HUDEP-2 (cell line): ENCODE measurements around the gene RELCH.

ENCODE experiments used
- DNase-seq, 76 experiments: peaks; one replicate each; lab custom pipeline; 2025; ENCODE audit not compliant: unreplicated experiment in 76 of 76; lab: John Stamatoyannopoulos, UW

The RELCH gene

GRCh38 chr18:62335494-62335893 lies 148.4 kb downstream of the RELCH start:
- no peak for DNase-seq

DNA sequence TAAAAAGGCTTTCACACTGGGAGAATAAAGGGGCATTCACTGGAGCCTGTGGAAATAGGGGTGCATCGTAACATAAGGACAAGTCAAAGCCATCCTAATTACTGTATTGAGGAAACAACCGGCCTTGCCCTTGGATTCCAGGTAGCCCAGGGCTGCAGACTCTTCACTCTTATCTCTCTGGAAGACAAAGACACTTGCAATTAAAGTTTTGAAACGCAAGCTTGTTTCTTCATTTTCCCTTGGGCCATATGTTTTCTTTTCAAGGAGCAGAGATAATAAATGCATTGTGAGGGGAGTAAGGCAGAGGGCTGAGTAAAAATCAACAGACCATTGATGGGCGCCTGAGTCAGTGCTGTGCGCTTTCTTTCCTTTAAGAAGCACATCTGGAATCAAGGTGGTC lies 149.6 kb downstream of the RELCH start:
- DNase-seq = no peak

- DNase-seq = no peak
Observed at GRCh38 chr18:62337336-62337735, 150.3 kb downstream of the RELCH start.

DNA sequence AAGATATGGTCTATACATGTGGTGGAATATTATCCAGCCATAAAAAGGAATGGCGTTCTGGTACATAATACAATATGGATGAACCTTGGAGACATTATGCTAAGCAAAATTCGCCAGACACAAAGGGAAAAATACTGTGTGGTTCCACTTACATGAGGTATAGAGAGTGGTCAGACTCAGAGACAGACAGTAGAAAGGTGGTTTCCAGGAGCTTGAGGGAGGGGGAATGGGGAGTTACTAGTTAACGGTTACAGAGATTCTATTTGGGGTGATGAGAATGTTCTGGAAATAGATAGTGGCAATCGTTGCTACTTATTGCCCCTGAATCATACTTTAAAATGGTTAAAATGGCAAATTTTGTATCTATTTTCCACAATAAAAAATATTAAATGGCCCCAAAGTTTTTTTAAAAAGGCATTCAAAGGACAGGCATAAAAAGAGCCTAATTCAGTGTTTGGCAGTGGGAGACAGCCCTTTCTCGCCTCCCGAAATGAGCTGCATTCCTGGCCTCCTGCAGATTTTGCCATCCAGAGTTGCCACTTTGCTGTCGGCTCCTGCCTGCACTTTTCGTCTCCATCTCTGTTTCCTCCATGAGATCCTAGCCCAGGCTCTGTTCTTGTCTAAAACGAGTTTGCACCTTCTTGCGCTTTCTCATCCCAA lies 151.5 kb downstream of the RELCH start:
- DNase-seq = no peak

DNA sequence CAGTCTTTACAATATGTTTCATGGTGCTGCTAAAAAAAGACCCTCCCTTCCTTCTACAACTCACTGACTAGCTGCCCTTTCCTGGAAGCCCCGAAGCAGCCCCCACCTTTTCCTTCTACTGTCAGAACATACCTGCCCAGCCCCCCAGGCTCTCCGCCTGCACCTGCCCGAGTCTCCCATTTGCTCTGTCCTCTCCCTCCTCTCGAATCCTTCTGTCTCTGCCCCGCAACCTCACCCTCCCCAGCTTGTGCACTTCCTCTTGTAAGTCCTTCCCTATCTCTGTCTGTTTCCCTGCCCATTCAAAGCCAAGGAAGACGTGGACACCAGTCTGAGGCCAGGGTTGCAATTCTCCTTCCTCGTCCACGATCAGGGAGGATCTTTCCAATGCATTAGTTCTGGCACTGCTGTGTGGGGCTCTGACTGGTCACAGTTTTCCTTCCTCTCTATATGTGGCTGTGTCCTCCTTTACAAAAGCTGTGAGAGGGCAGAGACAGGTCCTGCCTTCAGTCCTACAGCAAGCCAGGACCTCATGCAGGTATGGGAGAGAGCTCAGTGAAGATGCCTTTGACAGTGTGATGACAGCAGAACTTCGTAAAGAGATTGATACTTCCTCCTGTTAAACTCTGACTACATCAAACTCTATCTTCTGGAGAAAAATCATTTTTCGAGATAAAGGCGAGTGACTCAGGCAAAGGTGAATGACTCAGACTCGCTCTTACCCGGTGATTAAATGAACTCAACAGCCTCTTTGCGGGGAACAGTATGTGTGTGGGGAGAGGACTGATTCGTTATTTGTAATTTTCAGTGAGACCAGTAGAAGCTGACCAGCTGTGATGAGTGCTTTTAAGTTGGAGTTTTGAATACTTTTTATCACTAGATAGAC lies 152.3 kb downstream of the RELCH start:
- DNase-seq = peak in 4 of 76 experiments; percentile 8 to 36 (median 17)

GRCh38 chr18:62340996-62341395 lies 153.9 kb downstream of the RELCH start:
- no peak for DNase-seq

DNA sequence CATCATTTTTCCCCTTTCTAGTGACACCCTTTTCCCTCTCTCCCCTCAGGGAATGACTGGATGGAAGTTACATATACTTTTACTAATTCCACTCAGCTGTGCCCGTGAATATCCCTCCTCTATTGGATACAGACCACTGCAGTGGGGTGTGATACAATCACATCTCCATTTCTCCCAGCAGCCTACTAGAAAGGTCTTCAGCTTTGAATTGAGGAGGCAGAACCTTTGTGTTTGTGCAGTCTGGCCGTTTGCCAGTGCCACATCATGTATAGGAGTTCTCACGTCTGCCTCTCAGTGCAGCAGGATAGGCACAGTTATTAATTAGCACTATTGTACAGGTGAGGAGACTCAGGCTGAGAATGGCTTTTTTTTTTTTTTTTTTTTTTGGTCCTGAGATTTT lies 154.4 kb downstream of the RELCH start:
- no peak for DNase-seq

GRCh38 chr18:62342884-62343283 lies 155.8 kb downstream of the RELCH start:
- no peak for DNase-seq

DNA sequence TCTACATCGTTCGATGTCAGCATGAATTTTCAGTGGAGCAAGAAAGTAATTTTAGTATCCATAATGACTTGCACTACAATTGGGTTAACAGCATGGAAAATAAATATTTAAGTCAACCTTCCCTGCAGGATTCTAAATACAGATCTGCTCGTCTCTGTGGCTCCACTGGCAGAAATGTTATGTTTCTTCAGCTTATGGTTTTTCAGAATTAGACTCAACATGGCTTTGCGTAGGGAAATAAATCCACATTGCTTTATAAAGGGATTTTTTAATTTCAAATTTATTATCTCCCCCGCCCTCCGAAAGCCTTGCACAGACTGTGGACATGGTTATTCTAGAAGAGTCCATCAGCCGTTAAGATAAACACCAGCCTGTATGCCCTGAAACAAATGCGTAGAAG lies 156.3 kb downstream of the RELCH start:
- no peak for DNase-seq

DNA sequence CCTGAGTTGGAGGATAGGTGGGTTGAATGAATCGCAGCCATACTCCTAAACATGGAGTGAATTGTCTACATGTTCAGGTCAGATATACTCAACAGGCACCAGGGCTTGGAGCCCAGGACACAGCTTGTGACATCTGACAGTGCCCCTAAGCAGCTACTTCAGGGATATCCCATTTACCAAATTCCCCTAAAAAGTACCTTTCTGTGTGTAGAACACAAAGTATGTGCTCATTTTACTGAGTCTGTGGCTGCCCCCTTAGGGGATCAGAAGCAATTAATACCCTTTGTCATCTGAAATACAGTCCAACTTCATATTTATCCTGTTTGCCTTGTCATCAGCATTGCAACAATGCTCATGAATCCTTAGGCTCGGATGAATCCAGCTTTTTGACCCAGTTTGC lies 158.9 kb downstream of the RELCH start:
- no peak for DNase-seq

- DNase-seq = no peak
Observed at GRCh38 chr18:62346333-62347088, 159.5 kb downstream of the RELCH start.

DNA sequence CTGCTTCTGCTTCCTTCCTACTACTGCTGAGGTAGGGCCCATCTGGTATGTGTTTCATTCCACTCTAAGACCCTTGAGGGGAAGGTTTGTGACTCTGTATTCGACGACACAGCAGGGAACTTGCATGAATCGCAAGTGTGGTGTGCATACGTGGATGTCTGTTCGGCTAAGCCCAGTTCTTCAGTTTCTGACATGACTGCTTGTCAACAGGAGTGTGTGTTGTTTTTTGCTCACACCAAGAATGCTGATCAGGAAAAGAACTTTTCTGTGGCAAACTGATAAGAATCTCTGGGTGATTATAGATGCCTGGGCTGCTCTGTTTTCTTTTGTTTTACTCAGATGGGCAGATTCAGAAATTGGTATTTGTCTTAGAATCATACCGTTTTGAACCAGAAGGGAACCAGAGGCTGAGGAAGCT lies 160.0 kb downstream of the RELCH start:
- DNase-seq = no peak

- DNase-seq = no peak
Observed at GRCh38 chr18:62348474-62348873, 161.4 kb downstream of the RELCH start.

- no peak for DNase-seq
Observed at GRCh38 chr18:62353170-62353569, 166.1 kb downstream of the RELCH start.

GRCh38 chr18:62354151-62354550 lies 167.1 kb downstream of the RELCH start:
- no peak for DNase-seq

DNA sequence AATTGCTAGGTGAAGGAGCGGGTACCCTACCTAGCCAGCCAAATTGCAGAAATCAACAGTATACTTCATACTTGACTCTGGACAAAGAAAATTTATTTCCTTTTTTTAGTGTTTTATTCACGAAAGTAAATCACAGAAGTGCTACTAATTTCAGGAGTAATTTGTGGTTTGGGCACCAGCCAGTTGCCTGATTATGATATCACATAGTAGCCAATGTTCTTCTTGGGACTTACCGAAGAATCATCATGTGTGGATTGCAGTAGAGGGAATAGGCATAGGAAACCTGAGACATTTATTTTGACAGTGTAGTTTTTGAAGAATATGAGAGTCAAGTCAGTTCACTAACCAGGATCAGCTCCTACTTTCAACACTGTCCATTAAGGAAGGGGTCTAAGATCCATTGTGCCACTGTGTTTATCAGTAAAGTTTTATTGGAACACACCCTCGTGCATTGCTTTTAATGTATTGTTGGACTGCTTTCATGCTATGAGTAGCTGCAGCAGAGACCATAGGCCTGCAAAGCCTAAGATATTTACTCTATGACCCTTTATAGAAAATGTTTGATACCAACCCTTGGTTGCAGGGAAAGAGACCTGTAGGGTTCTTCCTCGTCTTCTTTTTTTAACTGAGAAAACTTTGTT lies 170.1 kb downstream of the RELCH start:
- no peak for DNase-seq
